Effector memory CD4-positive, alpha-beta T cell (primary cell): ENCODE measurements around the gene ELN.

Experiments used
- DNase-seq, 3 donors: peaks; one replicate each; pipeline ENCODE4 v3.0.0-alpha.2; 2020
- H3K27ac ChIP-seq: 2 replicates; pipeline ENCODE4 v1.7.0; 2013; ENCODE audit warnings: mild to moderate bottlenecking, low read length, moderate library complexity; ENCODE audit not compliant: insufficient read depth, poor library complexity, severe bottlenecking
- H3K27me3 ChIP-seq: replicated peaks from 2 replicates; pipeline ENCODE4 v1.7.0; 2013; ENCODE audit warnings: mild to moderate bottlenecking, low read length; ENCODE audit not compliant: insufficient read depth, control insufficient read depth, poor library complexity, severe bottlenecking
- H3K36me3 ChIP-seq: 2 replicates; pipeline ENCODE4 v1.7.0; 2013; ENCODE audit warnings: mild to moderate bottlenecking, low read length, moderate library complexity; ENCODE audit not compliant: control insufficient read depth, insufficient read depth
- H3K4me1 ChIP-seq: 2 replicates; pipeline ENCODE4 v1.7.0; 2013; ENCODE audit warnings: low read length, mild to moderate bottlenecking; ENCODE audit not compliant: control insufficient read depth, insufficient read depth, poor library complexity, severe bottlenecking
- H3K4me3 ChIP-seq: 2 replicates; pipeline ENCODE4 v1.7.0; 2013; ENCODE audit warnings: low read length, low read depth, mild to moderate bottlenecking; ENCODE audit not compliant: insufficient read depth, poor library complexity, severe bottlenecking
- H3K9me3 ChIP-seq: 2 replicates; pipeline ENCODE4 v1.7.0; 2013; ENCODE audit warnings: mild to moderate bottlenecking, low read length, moderate library complexity; ENCODE audit not compliant: control insufficient read depth

Gene ELN

GRCh38 chr7:74022507-74022906 is 5.5 kb upstream of the ELN start:
- H3K9me3 ChIP-seq, result no peaks in the 10 kb centered on the region
- H3K4me3 ChIP-seq, result no peak overlapping the region
- H3K27me3 ChIP-seq, result peaks cover 9% of the 10 kb centered on the region
- no peaks in the 10 kb centered on the region for H3K4me1 ChIP-seq
- DNase-seq, result no peak
- H3K36me3 ChIP-seq, result no peaks in the 10 kb centered on the region
- no peak overlapping the region for H3K27ac ChIP-seq

- Histone ChIP-seq H3K27ac (no peak overlapping the region), H3K4me3 (no peak overlapping the region), H3K36me3 (no peaks in the 10 kb centered on the region), H3K4me1 (no peaks in the 10 kb centered on the region), H3K9me3 (no peaks in the 10 kb centered on the region), H3K27me3 (peaks cover 11% of the 10 kb centered on the region)
- DNase-seq, result no peak
These were observed 4.9 kb upstream of the ELN start for GRCh38 chr7:74023092-74023536.

- no peaks in the 10 kb centered on the region for H3K4me1 ChIP-seq
- no peak for DNase-seq
- H3K4me3 ChIP-seq, result no peak overlapping the region
- H3K36me3 ChIP-seq, result no peaks in the 10 kb centered on the region
- no peak overlapping the region for H3K27ac ChIP-seq
- H3K9me3 ChIP-seq, result no peaks in the 10 kb centered on the region
- peaks cover 11% of the 10 kb centered on the region for H3K27me3 ChIP-seq
These were observed 4.2 kb upstream of the ELN start for GRCh38 chr7:74023786-74024185.

GRCh38 chr7:74025146-74025545 is 2.8 kb upstream of the ELN start:
- H3K9me3 ChIP-seq, result no peaks in the 10 kb centered on the region
- no peak for DNase-seq
- no peaks in the 10 kb centered on the region for H3K36me3 ChIP-seq
- peaks cover 11% of the 10 kb centered on the region for H3K27me3 ChIP-seq
- no peak overlapping the region for H3K27ac ChIP-seq
- H3K4me3 ChIP-seq, result no peak overlapping the region
- H3K4me1 ChIP-seq, result peaks cover 3% of the 10 kb centered on the region

GRCh38 chr7:74025730-74026129 is 2.2 kb upstream of the ELN start:
- Histone ChIP-seq H3K27ac (no peak overlapping the region), H3K4me1 (peaks cover 3% of the 10 kb centered on the region), H3K4me3 (no peak overlapping the region), H3K36me3 (no peaks in the 10 kb centered on the region), H3K9me3 (no peaks in the 10 kb centered on the region), H3K27me3 (peaks cover 11% of the 10 kb centered on the region)
- DNase-seq, result no peak

GRCh38 chr7:74026406-74026902 is 1.5 kb upstream of the ELN start:
- H3K36me3 ChIP-seq, result no peaks in the 10 kb centered on the region
- no peak overlapping the region for H3K27ac ChIP-seq

GRCh38 chr7:74026903-74027682 is 880 bp upstream of the ELN start:
- Histone ChIP-seq H3K27me3 (peaks cover 11% of the 10 kb centered on the region), H3K4me3 (no peak overlapping the region), H3K9me3 (no peaks in the 10 kb centered on the region), H3K4me1 (peaks cover 3% of the 10 kb centered on the region), H3K27ac (no peak overlapping the region), H3K36me3 (no peaks in the 10 kb centered on the region)
- peak; percentile 15 to 30 (median 17) for DNase-seq

More at GRCh38 chr7:74026406-74026902, 1.5 kb upstream of the ELN start:
- H3K4me3 ChIP-seq, result no peak overlapping the region
- no peak for DNase-seq
- H3K4me1 ChIP-seq, result peaks cover 3% of the 10 kb centered on the region
- peaks cover 11% of the 10 kb centered on the region for H3K27me3 ChIP-seq
- no peaks in the 10 kb centered on the region for H3K9me3 ChIP-seq

- DNase-seq, result no peak
- Histone ChIP-seq H3K27me3 (peaks cover 11% of the 10 kb centered on the region), H3K9me3 (no peaks in the 10 kb centered on the region), H3K36me3 (no peaks in the 10 kb centered on the region), H3K4me1 (peaks cover 3% of the 10 kb centered on the region), H3K27ac (no peak overlapping the region), H3K4me3 (no peak overlapping the region)
These were observed 407 bp downstream of the ELN start for GRCh38 chr7:74028321-74028838.

GRCh38 chr7:74029089-74029785 is 1.3 kb downstream of the ELN start:
- DNase-seq, result no peak
- Histone ChIP-seq H3K4me3 (no peak overlapping the region), H3K27ac (no peak overlapping the region), H3K36me3 (no peaks in the 10 kb centered on the region), H3K4me1 (peaks cover 3% of the 10 kb centered on the region), H3K27me3 (peaks cover 11% of the 10 kb centered on the region), H3K9me3 (no peaks in the 10 kb centered on the region)

- Histone ChIP-seq H3K9me3 (no peaks in the 10 kb centered on the region), H3K27ac (no peak overlapping the region), H3K4me1 (peaks cover 3% of the 10 kb centered on the region), H3K36me3 (no peaks in the 10 kb centered on the region), H3K27me3 (peaks cover 11% of the 10 kb centered on the region), H3K4me3 (no peak overlapping the region)
- DNase-seq, result no peak
These were observed 2.0 kb downstream of the ELN start for GRCh38 chr7:74029991-74030415.
